Transverse colon (tissue), 4 donors: ENCODE measurements around the gene SPATA13. TPM values are rescaled to one million over a fixed set of nuclear protein-coding genes. Genes with fewer than 3 reads are reported as not detected.

Experiments
- DNase-seq: peaks from one replicate; pipeline ENCODE4 v3.0.0-alpha.2; 2019
- H3K27ac ChIP-seq, 4 donors: fragments of 200-600 bp; sonication (generic); 2 replicates each; pipeline ENCODE4 v1.5.1; 2016 to 2018; ENCODE audit warnings: inconsistent platforms in 4 of 4
- H3K27me3 ChIP-seq: fragments of 200-600 bp; sonication (generic); 2 replicates; pipeline ENCODE4 v1.5.1; 2017; ENCODE audit warnings: inconsistent platforms
- H3K36me3 ChIP-seq, 4 donors: fragments of 200-600 bp; sonication (generic); 2 replicates each; pipeline ENCODE4 v1.5.1; 2017 to 2019; ENCODE audit warnings: inconsistent platforms in 4 of 4
- H3K4me1 ChIP-seq, 4 donors: fragments of 200-600 bp; sonication (generic); 2 replicates each; pipeline ENCODE4 v1.5.1; 2017 to 2020; ENCODE audit warnings: inconsistent platforms in 4 of 4
- H3K4me3 ChIP-seq, 4 donors: fragments of 200-600 bp; sonication (generic); 1 replicate in 1 of 4; 2 replicates in 3 of 4; pipeline versions ENCODE4 v1.5.1 to v1.6.1; 2017 to 2019; ENCODE audit warnings: inconsistent platforms in 4 of 4
- H3K9me3 ChIP-seq, 2 donors: fragments of 200-600 bp; sonication (generic); 2 replicates each; pipeline ENCODE4 v1.5.1; 2017 to 2019; ENCODE audit warnings: inconsistent platforms in 2 of 2
- EP300 ChIP-seq: sonication (generic); formaldehyde crosslinking; IDR thresholded peaks from one replicate; pipeline ENCODE4 v1.6.1; 2017; ENCODE audit warnings: antibody characterized with exemption, low read depth
- POLR2A ChIP-seq: fragments of 450-650 bp; IDR thresholded peaks from one replicate; pipeline ENCODE4 v1.6.1; 2016; ENCODE audit warnings: antibody characterized with exemption, mild to moderate bottlenecking, moderate library complexity
- POLR2AphosphoS5 ChIP-seq, 3 donors: sonication (generic); formaldehyde crosslinking; IDR thresholded peaks; one replicate each; pipeline ENCODE4 v1.6.1; 2016; ENCODE audit warnings: antibody characterized with exemption in 3 of 3
- WGBS, 2 donors: methylation state at CpG; one replicate each; pipeline ENCODE4 v1.1.5; 2018; ENCODE audit warnings: low coverage in 1 of 2; 5-methylcytosine and 5-hydroxymethylcytosine counted together
- in situ Hi-C, 4 donors: fragments of 200-750 bp; cut with MboI; loops; one replicate each; pipeline versions ENCODE4 v1.15.0 to v1.15.1; 2017; ENCODE audit warnings: low sequenced_read_pairs in 3 of 4, low pct_ligation_motif_present in 1 of 4, low pct_unique_long_range_greater_than_20kb in 1 of 4
- intact Hi-C: fragments of 100-400 bp; cut with DNase I; formaldehyde crosslinking; loops from one replicate; pipeline ENCODE4 v1.15.1; 2023; ENCODE audit warnings: low total_unique reads
- total RNA-seq, 4 donors: library from RNA; depleted of rRNA; stranded (reverse); fragments of >200 nt; gene quantifications; one replicate each; pipeline ENCODE4 v1.1.0, GENCODE V29; 2016
- TF ChIP-seq, protein P1 (sequence below), 5 experiments: fragments of 200-600 bp in 3 of 5; fragments of 450-650 bp in 2 of 5; sonication (generic) in 3 of 5; IDR thresholded peaks; 1 replicate in 2 of 5; 2 replicates in 3 of 5; pipeline ENCODE4 v1.5.1; 2016 to 2017; ENCODE audit warnings: antibody characterized with exemption in 5 of 5, inconsistent platforms in 3 of 5, mild to moderate bottlenecking in 2 of 5, moderate library complexity in 1 of 5

The SPATA13 gene
- total RNA-seq, 4 donors from 2014 or later: 85.1 to 612 (median 228) TPM

DNA sequence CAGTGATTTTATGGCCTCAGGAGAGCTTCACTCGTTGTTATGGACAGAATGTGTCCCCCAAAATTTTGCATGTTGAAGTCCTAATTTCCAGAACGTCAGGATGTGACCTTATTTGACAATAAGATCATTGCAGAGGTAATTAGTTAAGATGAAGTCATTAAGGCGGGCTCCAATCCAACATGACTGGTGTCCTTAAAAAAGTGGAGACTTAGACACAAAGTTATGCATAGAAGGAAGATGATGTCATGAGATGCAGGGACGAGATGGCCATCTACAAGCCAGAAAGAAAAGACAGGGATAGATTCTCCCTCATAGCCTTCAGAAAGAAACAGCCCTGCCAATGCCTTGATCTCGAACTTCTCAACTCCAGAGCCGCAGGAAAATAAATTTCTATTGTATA is 25.8 kb upstream of the SPATA13 start:
- no peak for DNase-seq
- in situ Hi-C loops (no loop called here), intact Hi-C loops (no loop called here)
- Histone ChIP-seq H3K4me1 (peaks cover 0 to 12% (median 4%) of the 10 kb centered on the region in 4 donors), H3K27ac (no peak overlapping the region), H3K27me3 (no peaks in the 10 kb centered on the region), H3K36me3 (no peaks in the 10 kb centered on the region), H3K4me3 (no peak overlapping the region), H3K9me3 (no peaks in the 10 kb centered on the region)
- TF ChIP-seq EP300 (no peak), POLR2A (no peak), POLR2AphosphoS5 (IDR thresholded peaks at IDR 0.05) (no peak)
- TF ChIP-seq, protein P1, sequence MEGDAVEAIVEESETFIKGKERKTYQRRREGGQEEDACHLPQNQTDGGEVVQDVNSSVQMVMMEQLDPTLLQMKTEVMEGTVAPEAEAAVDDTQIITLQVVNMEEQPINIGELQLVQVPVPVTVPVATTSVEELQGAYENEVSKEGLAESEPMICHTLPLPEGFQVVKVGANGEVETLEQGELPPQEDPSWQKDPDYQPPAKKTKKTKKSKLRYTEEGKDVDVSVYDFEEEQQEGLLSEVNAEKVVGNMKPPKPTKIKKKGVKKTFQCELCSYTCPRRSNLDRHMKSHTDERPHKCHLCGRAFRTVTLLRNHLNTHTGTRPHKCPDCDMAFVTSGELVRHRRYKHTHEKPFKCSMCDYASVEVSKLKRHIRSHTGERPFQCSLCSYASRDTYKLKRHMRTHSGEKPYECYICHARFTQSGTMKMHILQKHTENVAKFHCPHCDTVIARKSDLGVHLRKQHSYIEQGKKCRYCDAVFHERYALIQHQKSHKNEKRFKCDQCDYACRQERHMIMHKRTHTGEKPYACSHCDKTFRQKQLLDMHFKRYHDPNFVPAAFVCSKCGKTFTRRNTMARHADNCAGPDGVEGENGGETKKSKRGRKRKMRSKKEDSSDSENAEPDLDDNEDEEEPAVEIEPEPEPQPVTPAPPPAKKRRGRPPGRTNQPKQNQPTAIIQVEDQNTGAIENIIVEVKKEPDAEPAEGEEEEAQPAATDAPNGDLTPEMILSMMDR (IDR thresholded peaks at IDR 0.05): no peak
- 61 to 71% methylated on average over 5 to 6 of the region's 6 CpGs for WGBS, 2 donors

DNA sequence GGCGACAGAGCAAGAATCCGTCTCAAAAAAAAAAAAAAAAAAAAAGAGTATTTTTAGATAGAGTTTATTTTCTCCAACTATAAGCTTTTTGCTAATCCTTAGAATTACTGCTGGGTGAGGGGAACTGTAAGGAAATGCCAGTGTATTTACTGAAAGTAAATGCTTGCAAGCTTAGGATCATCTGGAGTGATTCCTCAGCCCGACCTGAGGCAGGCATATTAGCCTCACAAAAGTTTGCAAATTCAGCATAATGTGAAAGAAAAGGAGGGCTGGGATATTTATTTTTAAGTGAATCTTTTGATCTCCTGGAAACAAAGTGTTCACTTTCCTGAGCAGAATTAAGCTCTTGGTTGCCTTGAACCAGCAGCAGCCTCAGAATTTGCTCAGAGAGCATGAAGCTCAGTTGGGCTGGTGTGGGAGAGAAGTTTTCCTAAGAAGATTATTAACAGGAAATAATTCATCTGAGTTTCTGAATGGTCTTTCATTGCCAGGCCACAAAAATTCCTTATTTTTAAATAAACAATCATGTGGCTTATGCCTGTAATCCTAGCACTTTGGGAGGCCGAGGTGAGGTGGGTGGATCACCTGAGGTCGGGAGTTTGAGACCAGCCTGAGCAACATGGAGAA is 24.7 kb upstream of the SPATA13 start:
- no peak overlapping the region for H3K27ac ChIP-seq
- WGBS, 2 donors: 65 to 81% methylated on average over 2 to 5 of the region's 5 CpGs

DNA sequence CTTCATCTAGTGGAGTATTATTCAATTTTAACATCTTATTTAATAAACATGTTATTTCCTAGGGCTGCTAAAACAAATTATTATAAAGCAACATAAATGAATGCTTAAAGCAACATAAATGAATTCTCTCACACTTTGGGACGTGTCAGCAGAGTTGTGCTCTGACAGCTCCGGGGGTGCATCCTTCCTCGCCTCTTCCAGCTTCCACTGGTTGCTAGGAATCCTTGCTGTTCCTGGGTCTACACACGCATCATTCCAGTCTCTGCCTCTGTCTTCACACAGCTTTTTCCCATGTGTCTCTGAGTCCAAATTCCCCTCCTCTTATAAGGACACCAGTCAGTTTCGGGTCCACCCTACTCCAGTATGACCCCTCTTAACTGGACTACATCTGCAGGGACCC is 21.6 kb upstream of the SPATA13 start:
- intact Hi-C loops: no loop called here
- H3K4me3 ChIP-seq: no peak overlapping the region
- WGBS, 2 donors: 90 to 92% methylated on average over 2 to 5 of the region's 5 CpGs

More for the DNA sequence above, 24.7 kb upstream of the SPATA13 start:
- intact Hi-C loops: no loop called here
- H3K9me3 ChIP-seq: no peaks in the 10 kb centered on the region
- H3K4me3 ChIP-seq: no peak overlapping the region
- DNase-seq: no peak
- H3K4me1 ChIP-seq: peaks cover 0 to 3% (median 0%) of the 10 kb centered on the region in 4 donors
- no peak for TF ChIP-seq EP300
- H3K27me3 ChIP-seq: no peaks in the 10 kb centered on the region
- H3K36me3 ChIP-seq: no peaks in the 10 kb centered on the region
- in situ Hi-C loops: no loop called here

DNA sequence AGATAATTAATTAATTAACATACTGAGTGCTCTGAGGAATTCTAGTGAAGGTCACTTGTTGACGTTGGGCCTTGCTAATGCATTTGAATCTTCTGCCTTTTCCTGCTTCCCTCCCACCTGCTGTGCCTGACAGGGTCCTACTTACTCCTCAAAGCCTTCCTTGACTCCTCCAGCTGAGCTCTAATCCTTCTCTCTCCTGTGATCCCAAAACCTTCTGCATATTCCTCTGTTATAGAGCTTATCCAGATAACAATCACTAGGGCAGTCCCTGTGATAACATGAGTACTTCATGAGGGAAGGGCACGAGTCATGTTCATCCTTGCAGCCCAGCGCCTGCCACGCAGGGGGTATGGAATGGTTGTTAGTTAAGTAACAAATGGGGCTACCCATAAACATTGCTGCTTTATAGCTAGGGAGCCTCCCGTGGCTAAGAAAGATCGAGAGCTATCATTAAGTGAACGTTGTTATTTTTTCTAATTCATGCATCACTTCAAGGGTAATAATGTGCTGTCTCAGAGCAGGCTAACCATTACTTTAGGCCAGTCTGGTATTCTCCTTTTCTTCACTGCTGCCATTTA is 19.1 kb upstream of the SPATA13 start:
- intact Hi-C loops (no loop called here), in situ Hi-C loops (no loop called here)
- no peaks in the 10 kb centered on the region for H3K27me3 ChIP-seq
- H3K27ac ChIP-seq: no peak overlapping the region
- H3K4me1 ChIP-seq: no peaks in the 10 kb centered on the region
- H3K36me3 ChIP-seq: no peaks in the 10 kb centered on the region
- H3K4me3 ChIP-seq: no peak overlapping the region
- 83 to 95% methylated on average over 3 to 7 of the region's 7 CpGs for WGBS, 2 donors
- H3K9me3 ChIP-seq: no peaks in the 10 kb centered on the region
- TF ChIP-seq POLR2A (no peak), POLR2AphosphoS5 (IDR thresholded peaks at IDR 0.05) (no peak), EP300 (no peak)
- TF ChIP-seq, protein P1 (IDR thresholded peaks at IDR 0.05): no peak
- no peak for DNase-seq

More for the DNA sequence above, 21.6 kb upstream of the SPATA13 start:
- Histone ChIP-seq H3K36me3 (no peaks in the 10 kb centered on the region), H3K27ac (no peak overlapping the region), H3K27me3 (no peaks in the 10 kb centered on the region), H3K4me1 (no peaks in the 10 kb centered on the region), H3K9me3 (no peaks in the 10 kb centered on the region)
- no peak for DNase-seq
- TF ChIP-seq POLR2AphosphoS5 (IDR thresholded peaks at IDR 0.05): no peak
- TF ChIP-seq EP300: no peak
- no peak for TF ChIP-seq POLR2A
- TF ChIP-seq, protein P1 (IDR thresholded peaks at IDR 0.05): no peak
- in situ Hi-C loops: no loop called here
